Neutrophil (primary cell): ENCODE measurements around the gene LRRC73.

Source experiments
- H3K27ac ChIP-seq: fragments of 200-600 bp; sonication (generic); 2 replicates; pipeline ENCODE4 v1.5.1; 2016; ENCODE audit warnings: mild to moderate bottlenecking, moderate library complexity
- H3K27me3 ChIP-seq: fragments of 200-600 bp; sonication (generic); 2 replicates; pipeline ENCODE4 v1.6.0; 2016; ENCODE audit warnings: mild to moderate bottlenecking
- H3K36me3 ChIP-seq: fragments of 200-600 bp; sonication (generic); 2 replicates; pipeline ENCODE4 v1.5.1; 2017
- H3K4me1 ChIP-seq, 2 experiments: fragments of 200-600 bp in 1 of 2; sonication (generic) in 1 of 2; 1 replicate in 1 of 2; 2 replicates in 1 of 2; pipeline versions ENCODE4 v1.5.1 to v1.6.1; 2013 to 2016; ENCODE audit warnings: low read depth in 1 of 2, low read length in 1 of 2, mild to moderate bottlenecking in 1 of 2, moderate library complexity in 1 of 2; ENCODE audit not compliant: control insufficient read depth in 1 of 2, insufficient read depth in 1 of 2
- H3K4me3 ChIP-seq, 2 experiments: fragments of 200-600 bp in 1 of 2; sonication (generic) in 1 of 2; 1 replicate in 1 of 2; 2 replicates in 1 of 2; pipeline ENCODE4 v1.5.1; 2013 to 2016; ENCODE audit warnings: low read depth in 1 of 2, low read length in 1 of 2, mild to moderate bottlenecking in 1 of 2, moderate library complexity in 1 of 2
- H3K9me3 ChIP-seq: fragments of 200-600 bp; sonication (generic); 2 replicates; pipeline ENCODE4 v1.5.1; 2016
- CTCF ChIP-seq: fragments of 200-600 bp; sonication (generic); IDR thresholded peaks from 2 replicates; pipeline ENCODE4 v1.5.1; 2016; ENCODE audit warnings: antibody characterized with exemption

LRRC73 gene

GRCh38 chr6:43523284-43523683, 13.1 kb upstream of the LRRC73 start:
- Histone ChIP-seq H3K27me3 (no peaks in the 10 kb centered on the region), H3K9me3 (no peaks in the 10 kb centered on the region), H3K27ac (no peak overlapping the region), H3K4me3 (no peak overlapping the region), H3K4me1 (peaks cover 5% of the 10 kb centered on the region in 2 experiments), H3K36me3 (peaks cover 53% of the 10 kb centered on the region)
- TF ChIP-seq CTCF: no peak

GRCh38 chr6:43522547-43523261, 12.6 kb upstream of the LRRC73 start:
- Histone ChIP-seq H3K27ac (no peak overlapping the region), H3K36me3 (peaks cover 48% of the 10 kb centered on the region), H3K9me3 (no peaks in the 10 kb centered on the region), H3K4me3 (no peak overlapping the region), H3K4me1 (peaks cover 8% of the 10 kb centered on the region in 2 experiments), H3K27me3 (no peaks in the 10 kb centered on the region)
- TF ChIP-seq CTCF: no peak

GRCh38 chr6:43521836-43522235, 11.7 kb upstream of the LRRC73 start:
- Histone ChIP-seq H3K4me1 (peaks cover 15 to 16% of the 10 kb centered on the region in 2 experiments), H3K36me3 (peaks cover 42% of the 10 kb centered on the region), H3K9me3 (no peaks in the 10 kb centered on the region), H3K4me3 (no peak overlapping the region), H3K27me3 (no peaks in the 10 kb centered on the region), H3K27ac (no peak overlapping the region)
- no peak for TF ChIP-seq CTCF

DNA sequence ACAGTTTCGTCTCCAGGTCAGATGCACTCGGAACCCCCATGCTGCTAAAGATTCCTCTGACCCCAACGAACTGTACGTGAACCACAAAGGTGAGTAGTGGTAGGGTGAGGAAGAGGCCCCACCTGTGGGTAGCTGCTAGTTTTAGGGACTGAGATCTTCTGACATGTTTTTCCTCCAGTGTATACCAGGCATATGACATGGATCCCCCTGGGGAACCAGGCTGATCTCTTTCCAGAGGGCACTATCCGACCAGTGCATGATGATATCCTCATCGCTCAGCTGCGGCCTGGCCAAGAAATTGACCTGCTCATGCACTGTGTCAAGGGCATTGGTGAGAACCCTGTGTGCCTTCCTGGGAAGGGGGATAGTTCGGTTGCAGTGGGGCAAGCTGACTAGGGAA, 10.0 kb upstream of the LRRC73 start:
- TF ChIP-seq CTCF: no peak
- H3K9me3 ChIP-seq: no peaks in the 10 kb centered on the region
- no peak overlapping the region for H3K4me3 ChIP-seq
- H3K27ac ChIP-seq: no peak overlapping the region
- H3K36me3 ChIP-seq: peaks cover 44% of the 10 kb centered on the region
- H3K27me3 ChIP-seq: no peaks in the 10 kb centered on the region
- H3K4me1 ChIP-seq: peaks cover 23 to 25% of the 10 kb centered on the region in 2 experiments

DNA sequence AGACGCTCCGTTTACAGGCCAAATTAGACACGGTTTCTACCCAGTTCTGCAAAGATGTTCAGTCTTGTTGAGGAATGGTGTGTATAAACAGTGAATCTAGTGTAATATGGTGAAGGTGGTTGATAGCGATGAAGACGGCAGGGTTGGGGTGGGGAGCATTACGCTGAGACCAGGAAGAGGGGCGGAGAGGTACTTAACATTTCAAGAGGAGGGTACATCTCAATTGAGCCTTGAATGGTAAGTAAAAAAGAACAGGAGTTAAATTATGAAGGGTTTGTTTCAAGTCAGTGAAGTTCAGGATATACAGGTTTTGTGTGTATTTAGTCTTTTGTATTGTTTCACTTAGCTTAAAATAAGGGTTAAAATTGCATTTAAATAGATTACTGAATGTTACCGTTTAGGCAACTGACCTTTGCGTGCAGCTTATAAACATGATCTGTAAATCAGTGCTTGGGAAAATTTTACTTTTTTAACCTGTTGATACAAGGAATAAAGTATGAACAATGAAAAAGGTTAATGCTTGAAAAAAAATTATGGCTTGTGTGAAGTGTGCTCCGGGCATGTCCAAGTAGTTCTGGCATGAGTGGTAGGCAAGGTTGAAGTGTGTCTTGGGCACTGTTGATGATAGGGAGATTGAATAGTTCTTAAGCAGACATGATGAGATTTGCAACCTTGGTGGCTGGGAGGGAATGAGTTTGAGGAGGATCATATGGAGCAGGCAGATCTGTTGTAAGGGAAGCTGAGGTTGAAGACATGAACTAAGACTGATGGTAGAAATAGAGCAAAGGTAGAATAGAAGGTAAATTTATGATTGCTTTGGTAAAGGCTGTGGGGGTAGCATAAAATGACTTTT, 7.6 kb upstream of the LRRC73 start:
- no peak for TF ChIP-seq CTCF
- no peaks in the 10 kb centered on the region for H3K27me3 ChIP-seq
- H3K4me3 ChIP-seq: peak overlapping the region; percentile 92 to 96
- peaks cover 48% of the 10 kb centered on the region for H3K36me3 ChIP-seq
- H3K9me3 ChIP-seq: no peaks in the 10 kb centered on the region
- H3K4me1 ChIP-seq: peaks cover 30 to 35% of the 10 kb centered on the region in 2 experiments
- H3K27ac ChIP-seq: peak overlapping the region; percentile 94
